ENCODE results near the gene FBXW4.

FBXW4 gene
- 52.9 to 57.0 reads per million in 2 donors for total RNA-seq

- DNase-seq = peak; percentile 65
Observed at GRCh38 chr10:101694674-101695403, at the start of gene FBXW4. Gene FBXW4, minus strand, starts transcription at chr10:101695170. Its CDS starts 65 bp downstream, at chr10:101695105.

- DNase-seq = no peak
Observed at GRCh38 chr10:101744267-101744666, 49.3 kb upstream of the FBXW4 start.

GRCh38 chr10:101741938-101742337 is 47.0 kb upstream of the FBXW4 start:
- DNase-seq = no peak

GRCh38 chr10:101736666-101737065 is 41.7 kb upstream of the FBXW4 start:
- no peak for DNase-seq

- DNase-seq = no peak
Observed at GRCh38 chr10:101732096-101732495, 37.1 kb upstream of the FBXW4 start.

GRCh38 chr10:101726115-101726387 is 31.1 kb upstream of the FBXW4 start:
- DNase-seq = no peak

GRCh38 chr10:101725296-101726114 is 30.5 kb upstream of the FBXW4 start:
- DNase-seq = no peak

GRCh38 chr10:101724446-101724845 is 29.5 kb upstream of the FBXW4 start:
- no peak for DNase-seq

- DNase-seq = no peak
Observed at GRCh38 chr10:101723176-101723575, 28.2 kb upstream of the FBXW4 start.

GRCh38 chr10:101721806-101722205 is 26.8 kb upstream of the FBXW4 start:
- DNase-seq = no peak

- DNase-seq = no peak
Observed at GRCh38 chr10:101720606-101721230, 25.7 kb upstream of the FBXW4 start.

GRCh38 chr10:101718690-101719275 is 23.8 kb upstream of the FBXW4 start:
- DNase-seq = no peak

GRCh38 chr10:101716891-101717659 is 22.1 kb upstream of the FBXW4 start:
- no peak for DNase-seq

GRCh38 chr10:101712997-101713396 is 18.0 kb upstream of the FBXW4 start:
- no peak for DNase-seq

GRCh38 chr10:101710793-101711192 is 15.8 kb upstream of the FBXW4 start:
- DNase-seq = no peak

GRCh38 chr10:101710059-101710695 is 15.2 kb upstream of the FBXW4 start:
- no peak for DNase-seq

GRCh38 chr10:101709359-101710058 is 14.5 kb upstream of the FBXW4 start:
- DNase-seq = no peak

- no peak for DNase-seq
Observed at GRCh38 chr10:101708870-101709269, 13.9 kb upstream of the FBXW4 start.

- DNase-seq = no peak
Observed at GRCh38 chr10:101708073-101708472, 13.1 kb upstream of the FBXW4 start.

GRCh38 chr10:101704331-101704730 is 9.4 kb upstream of the FBXW4 start:
- DNase-seq = no peak

- no peak for DNase-seq
Observed at GRCh38 chr10:101696632-101697031, 1.7 kb upstream of the FBXW4 start.

All from activated gamma-delta T cell (primary cell).